OCI-M2 (cell line): ENCODE data around the gene PLIN3.
"Not testable (repeated sequence)": the region's sequence is repeated elsewhere in the genome, so short reads cannot be mapped to it uniquely, and the experiment has no call there.

ENCODE experiments used
- DNase-seq: peaks from one replicate; lab custom pipeline; 2025; ENCODE audit not compliant: unreplicated experiment; lab: John Stamatoyannopoulos, UW

Gene PLIN3, protein sequence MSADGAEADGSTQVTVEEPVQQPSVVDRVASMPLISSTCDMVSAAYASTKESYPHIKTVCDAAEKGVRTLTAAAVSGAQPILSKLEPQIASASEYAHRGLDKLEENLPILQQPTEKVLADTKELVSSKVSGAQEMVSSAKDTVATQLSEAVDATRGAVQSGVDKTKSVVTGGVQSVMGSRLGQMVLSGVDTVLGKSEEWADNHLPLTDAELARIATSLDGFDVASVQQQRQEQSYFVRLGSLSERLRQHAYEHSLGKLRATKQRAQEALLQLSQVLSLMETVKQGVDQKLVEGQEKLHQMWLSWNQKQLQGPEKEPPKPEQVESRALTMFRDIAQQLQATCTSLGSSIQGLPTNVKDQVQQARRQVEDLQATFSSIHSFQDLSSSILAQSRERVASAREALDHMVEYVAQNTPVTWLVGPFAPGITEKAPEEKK

DNA sequence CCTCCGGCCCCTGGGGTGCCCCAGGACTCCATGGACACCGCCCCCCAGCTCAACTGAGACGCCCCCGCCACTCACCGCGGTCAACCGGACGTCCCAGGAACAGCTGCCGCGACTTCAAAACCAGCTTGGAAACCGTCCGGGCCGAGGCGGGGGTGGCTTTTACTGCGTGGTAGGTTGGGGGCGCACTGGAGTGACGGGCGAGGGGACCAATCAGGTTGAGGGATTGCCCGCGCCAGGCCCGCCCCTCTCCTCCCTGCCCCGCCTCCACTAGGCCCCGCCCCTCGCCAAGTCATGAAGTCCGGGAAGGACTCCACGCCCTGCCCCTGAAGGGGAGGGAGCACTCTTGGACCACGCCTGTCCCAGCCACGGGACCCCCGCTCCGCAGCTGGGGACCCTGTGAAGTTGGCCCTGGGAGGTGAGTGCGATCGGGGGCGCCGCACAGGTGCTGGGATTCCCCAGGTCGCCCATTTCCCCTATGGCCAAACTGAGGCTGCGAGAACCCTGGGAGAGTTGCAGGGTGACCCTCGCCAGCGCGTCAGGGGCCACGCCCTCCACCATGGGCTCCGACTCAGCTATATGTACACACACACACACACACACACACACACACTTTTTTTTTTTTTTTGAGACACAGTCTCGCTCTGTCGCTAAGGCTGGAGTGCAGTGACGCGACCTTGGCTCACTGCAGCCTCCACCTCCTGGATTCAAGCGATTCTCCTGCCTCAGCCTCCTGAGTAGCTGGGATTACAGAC lies at the start of gene PLIN3:
TSS of gene PLIN3 (minus strand) at position 134 of the 752 bp plus-strand sequence. CDS start 6,273 bp downstream, outside the sequence.
- DNase-seq, result peak; percentile 51

DNA sequence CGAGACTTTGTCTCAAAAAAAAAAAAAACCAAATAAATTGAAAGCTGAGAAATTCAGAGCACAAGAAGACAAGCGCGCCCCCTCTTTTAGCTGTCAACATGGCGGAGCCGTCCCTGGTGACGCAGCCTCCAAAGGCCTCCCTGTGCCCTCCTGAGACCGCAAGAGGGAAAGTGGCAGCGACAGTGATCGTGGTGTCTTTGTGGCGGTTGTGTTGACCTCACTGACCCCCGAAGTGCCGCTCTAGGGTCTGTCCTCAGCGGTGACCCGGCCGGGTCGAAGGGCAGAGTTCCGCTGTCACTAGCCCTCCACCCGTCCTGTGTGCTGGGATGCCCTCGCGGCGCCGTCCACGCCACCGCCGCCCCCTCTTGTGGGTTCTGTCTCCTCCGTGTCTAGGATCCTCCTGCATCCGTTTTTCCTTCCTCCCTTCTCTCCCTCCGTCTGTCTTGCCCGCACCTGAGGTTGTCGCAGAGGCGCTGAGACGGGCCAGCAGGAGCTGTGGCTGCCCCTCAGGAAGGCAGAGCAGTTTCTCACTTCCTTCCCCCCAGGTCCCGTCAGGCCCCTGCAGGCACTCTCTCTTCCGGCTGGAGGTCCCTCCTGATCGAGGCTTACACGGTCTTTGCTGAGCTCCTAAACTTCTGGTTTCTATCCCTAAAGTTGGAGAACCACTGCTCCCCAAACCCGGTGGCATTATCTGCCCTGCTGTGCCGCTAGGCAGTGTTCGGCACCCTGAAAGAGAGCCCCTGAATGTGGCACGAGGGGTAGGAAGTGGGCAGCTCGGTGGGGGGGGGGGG lies 49.0 kb upstream of the PLIN3 start:
- no peak for DNase-seq

DNA sequence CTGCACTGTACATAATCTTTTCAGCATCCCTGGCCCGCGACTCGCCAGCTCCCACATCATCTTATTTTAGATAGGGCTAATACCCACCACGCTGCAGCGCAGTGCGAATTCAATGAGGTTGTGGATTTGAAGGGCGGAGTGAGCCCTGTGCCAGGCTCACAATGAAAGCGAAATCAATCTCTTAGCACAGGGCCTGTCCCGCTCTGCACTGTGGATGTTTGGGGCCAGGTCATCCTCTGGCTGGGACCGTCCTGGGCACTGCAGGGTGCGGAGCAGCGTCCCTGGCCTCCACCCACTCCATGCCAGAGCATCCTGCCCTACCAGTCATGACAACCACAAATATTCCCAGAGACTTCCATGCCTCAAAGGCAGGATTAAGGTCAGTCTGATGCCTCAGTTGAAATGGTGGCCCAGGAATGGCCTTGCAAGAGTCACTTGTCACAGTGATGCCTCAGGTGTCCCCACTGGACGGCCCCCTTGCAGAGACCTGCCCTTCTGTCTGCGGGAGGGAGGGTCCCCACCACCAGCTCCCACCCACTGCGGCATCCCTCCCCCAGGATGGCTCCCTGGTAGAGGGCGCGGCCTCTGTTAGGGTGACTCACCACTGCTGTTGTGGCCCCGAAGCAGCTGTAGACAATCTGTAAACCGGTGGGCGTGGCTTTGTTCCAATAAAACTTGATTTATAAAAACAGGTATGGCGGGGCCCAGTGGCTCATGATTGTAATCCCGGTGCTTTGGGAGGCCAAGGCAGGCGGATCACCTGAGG lies 47.5 kb upstream of the PLIN3 start:
- DNase-seq, result no peak

DNA sequence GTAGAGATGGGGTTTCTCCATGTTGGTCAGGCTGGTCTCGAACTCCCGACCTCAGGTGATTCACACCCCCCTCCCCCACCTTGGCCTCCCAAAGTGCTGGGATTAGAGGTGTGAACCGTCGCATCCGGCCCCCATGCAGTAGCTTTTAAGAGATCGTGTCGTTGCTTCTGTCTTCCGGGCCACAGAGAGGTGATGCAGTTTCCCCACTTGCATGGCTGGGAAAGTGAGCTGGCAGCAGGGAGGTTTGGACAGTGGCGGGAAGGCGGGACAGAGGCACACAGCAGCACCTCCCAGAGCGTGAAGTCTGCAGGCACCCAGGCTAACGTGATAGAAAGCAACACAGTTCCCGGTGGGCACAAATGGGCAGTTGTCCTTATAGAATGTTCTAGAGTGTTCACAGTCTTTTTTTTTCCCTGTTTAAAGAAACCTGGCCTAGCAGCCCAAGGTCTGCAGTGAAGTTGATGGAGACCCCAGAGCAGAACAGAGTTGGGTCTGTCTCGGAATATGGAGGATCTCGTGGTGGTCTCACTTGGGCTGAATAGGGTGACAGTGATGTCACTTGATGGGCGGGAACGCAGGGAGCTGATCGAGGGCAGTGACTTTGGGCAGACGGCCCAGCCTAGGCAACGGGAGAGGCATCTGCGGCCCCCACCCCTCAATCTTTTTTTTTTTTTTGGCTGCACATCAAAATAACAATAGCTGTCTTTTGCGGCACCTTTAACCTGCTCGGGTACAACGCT lies 46.7 kb upstream of the PLIN3 start:
- DNase-seq, result no peak

DNA sequence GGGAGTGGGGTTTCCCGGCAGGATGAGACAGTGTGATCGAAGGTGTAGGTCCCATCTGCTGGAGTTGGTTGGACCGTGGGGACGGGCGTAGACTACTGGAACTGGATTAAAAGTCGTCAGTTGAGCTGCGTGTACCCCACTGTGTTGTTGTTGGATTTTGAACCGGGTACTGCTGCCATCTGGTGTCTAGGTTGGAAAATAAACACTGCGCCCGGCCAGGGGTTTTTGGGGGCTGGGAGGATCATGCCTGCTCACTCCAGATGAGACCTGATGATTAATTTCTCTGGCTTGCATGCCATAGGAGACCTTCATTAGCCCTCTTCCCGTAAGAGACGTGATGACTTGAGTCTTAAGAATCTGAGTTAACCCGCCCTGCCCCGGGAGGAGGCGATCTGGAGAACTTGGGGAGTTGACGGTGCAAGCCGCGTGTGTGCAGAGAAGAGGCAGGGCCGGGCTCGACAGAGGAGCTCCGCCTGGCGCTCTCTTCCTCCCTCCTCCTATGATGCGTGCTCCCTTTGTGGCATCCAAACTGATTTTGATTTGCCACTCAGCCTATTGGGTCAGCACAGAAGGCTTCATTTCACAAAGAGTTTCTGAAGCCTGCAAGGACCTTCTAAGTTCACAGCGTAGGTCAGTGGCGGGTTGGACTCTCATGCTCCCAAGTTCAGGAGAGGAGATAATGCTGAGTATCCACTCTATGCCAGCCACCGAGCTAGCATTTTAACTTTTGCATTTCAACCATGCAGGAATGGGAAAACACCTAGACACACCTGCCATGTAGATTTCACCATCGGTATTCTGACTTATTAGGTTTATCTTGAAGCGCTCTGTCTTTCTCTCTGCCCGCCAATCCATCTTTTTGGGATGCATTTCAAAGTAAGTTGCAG lies 44.6 kb upstream of the PLIN3 start:
- no peak for DNase-seq

DNA sequence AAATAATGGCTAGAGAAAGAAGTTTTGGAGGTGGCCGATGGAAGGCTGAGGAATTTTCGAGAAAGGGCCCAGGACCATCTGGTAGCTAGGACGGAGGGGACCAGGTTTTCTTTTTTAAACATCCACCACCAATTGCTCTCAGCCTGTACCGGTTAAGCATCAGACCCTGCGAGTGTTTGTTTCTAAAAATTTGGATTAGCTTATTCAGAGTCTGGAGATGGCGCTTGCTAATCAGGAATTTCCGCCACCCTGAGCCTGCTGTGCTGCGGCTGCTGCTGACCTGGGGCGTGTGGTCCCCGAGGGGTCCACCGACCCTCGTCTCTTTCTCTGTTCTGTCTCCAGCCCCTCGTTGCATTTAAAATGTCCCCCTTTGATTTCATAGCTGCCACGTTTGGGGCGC lies 43.8 kb upstream of the PLIN3 start:
- no peak for DNase-seq

DNA sequence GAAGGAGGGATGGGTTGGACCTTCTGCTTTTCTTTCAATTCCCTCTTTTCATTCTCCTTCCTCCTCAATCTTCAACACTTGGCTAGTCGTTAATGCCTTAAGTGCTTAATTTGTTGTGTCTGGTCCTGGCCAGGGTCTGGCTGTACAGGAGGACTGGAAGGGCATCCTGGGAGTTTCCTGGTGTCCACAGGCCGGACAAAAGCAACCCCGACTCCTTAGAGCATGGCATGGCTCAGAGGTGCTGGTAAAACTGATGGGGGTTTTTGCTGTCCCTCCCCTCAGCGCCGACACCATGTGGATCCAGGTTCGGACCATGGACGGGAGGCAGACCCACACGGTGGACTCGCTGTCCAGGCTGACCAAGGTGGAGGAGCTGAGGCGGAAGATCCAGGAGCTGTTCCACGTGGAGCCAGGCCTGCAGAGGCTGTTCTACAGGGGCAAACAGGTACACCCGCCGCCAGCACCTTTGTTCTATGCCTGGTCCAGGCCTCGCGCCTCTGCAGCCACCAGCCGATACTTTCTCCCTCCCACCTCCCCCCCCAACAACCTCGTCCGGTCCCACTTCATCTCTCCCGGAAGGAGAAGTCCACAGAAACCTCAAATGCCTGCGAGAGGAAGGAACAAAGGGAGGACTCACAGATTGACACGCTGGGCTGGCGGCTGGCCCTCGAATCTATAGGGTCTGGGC lies 43.3 kb upstream of the PLIN3 start:
- no peak for DNase-seq

DNA sequence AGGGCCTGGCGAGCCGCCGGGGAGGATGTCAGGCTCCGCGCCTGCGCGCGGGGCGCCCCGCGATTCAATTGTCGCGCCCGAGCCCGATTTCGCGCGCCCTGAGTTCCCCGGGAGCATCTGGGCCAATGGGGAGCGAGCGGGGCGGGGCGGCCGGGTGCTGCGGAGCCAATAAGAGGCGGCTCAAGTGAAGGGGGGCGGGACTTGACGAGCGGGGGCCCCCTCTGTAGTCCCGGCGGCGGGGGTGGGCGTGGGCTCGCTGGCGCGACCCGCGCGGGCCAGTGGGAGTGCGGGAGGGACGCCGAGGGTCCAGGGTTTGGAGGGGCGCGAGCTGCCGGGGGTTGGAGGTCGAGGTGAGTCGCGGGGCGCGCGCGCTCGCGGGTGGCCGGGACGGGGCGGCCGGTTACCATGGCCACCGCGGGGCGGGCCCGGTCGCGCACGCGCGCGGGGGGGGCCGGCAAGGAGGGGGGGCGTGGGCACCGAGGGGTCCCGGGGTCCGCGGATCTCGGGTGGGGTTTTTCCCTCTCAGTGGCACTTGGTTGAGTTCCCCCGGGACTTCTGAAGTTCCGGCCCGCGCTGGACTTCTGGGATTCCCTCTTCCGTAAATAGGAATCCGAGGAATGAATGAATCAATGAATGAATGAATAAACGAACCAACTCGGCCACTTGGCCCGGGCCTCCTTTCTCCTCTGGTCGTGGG lies 42.6 kb upstream of the PLIN3 start:
- peak; percentile 20 for DNase-seq

DNA sequence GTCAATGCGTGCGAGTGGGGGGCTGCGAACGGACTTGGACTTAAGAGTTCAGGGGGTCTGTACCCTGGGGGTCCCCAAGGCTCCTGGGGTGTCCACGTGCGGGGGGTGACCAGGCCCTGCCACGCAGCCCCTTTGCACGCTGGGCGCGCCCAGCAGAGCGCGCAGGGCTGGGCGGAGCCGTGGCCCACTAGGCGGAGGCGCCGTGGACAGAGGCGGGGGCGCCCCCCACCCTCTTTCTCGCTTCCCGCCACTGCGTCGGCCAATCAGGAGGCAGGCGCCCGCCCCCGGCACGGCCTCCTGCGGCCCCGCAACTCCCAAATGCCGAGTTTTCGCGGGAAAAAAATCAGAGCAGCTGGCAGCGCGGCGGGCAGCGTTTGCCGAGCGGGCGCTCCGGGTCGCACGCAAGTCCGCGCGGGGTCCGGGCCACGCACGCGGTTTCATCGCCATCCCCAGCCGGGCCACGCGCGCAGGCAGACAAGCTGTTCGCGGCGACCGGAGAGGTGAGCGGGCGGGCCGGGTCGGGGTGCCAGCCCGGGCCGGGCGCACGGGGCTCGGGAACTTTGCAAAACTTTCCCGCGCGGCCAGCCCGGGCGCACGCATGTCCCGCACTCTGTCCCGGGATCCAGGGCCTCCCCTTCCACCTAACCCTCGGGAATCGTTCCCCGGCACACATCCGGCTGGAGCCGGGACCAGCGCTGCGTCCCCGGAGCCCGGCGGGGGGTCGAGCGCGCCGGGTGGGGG lies 41.9 kb upstream of the PLIN3 start, which contains the start of gene UHRF1:
TSS of gene UHRF1 (plus strand) at position 346 of the 741 bp plus-strand sequence. CDS start 1,385 bp downstream, outside the sequence.
- DNase-seq, result no peak

DNA sequence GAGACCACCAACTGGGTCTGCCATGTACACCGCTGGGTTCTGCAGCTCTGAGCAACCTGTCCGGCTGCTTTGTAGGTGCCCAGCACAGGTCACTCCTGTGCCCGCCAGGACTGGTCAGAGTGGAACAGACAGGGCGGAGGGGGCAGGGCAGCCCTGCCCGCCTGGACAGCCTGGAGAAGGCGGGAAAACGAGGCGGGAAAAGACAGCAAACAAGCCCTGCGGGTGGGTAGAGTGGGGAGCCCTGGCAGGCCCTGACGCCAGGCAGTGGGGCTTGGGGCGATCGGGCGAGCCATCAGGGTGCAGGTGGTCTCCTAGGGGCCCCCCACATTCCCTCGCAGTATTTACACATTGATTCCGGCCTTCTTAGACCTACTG lies 41.3 kb upstream of the PLIN3 start:
- no peak for DNase-seq

DNA sequence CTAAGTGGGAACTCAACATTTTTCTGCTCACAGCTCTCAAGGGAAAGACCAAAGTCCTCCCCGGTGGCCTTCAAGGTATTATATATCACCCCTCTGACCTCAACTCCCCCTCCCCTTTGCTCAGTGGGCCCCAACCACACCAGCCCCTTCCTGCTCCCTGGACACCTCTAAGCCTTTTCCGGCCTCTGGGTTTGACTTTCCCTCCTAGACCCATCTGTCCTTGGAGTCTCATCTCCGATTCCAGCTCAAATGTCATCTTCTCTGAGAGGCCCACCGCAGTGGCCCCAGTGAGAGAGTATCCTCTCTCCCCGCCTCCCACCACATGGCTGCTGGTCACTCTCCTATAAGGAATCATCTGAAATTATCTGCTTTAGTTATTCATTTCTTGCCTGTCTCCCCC lies 40.9 kb upstream of the PLIN3 start:
- no peak for DNase-seq

DNA sequence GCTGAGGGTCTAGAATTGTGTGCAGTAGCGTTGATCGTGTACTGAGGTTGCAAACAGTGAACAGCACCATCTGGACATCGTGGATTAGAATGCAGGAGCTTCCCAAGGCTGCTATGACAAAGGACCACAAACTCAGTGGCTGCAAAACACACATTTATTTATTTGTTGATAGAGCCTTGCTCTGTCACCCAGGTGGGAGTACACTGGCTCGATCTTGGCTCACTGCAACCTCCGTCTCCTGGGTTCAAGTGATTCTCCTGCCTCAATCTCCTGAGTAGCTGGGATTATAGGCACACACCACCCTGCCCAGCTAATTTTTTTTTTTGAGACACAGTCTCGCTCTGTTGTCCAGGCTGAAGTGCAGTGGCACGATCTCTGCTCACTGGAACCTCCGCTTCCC lies 39.5 kb upstream of the PLIN3 start:
- DNase-seq, result no peak

DNA sequence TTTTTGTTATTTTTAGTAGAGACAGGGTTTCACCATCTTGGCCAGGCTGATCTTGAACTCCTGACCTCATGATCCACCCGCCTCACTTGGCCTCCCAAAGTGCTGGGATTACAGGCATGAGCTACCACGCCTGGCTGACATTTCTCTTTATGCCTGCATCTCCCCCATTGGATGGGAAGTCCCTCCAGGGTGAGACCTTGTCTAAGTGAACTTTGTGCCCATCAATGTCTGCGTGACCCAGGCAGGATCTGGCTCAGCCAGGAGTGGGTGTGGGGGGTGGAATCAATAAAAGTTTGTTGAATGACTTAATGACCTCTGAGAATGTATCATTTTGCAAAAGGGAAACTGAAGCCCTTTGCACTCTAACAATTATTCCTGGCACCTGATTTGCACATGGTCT lies 37.0 kb upstream of the PLIN3 start:
- DNase-seq, result no peak

DNA sequence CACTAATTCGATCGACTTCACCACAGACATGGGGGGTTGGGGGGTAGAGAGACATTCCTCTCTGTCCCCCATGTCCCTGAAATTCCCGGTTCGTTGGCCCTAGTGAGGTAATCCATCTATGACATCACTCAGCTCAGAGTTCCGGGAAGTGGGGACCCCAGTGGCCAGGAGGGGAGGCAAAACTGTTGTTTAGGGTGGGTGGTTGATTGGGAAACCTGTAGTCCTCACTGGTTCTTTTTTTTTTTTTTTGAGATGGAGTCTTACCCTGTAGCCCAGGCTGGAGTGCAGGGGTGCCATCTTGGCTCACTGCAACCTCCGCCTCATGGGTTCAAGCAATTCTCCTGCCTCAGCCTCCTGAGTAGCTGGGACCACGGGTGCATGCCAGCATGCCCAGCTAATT lies 35.3 kb upstream of the PLIN3 start, which contains the start of gene ARRDC5:
TSS of gene ARRDC5 (minus strand) at position 101 of the 400 bp plus-strand sequence. CDS start at position 30, 71 bp downstream.
- DNase-seq, result no peak

DNA sequence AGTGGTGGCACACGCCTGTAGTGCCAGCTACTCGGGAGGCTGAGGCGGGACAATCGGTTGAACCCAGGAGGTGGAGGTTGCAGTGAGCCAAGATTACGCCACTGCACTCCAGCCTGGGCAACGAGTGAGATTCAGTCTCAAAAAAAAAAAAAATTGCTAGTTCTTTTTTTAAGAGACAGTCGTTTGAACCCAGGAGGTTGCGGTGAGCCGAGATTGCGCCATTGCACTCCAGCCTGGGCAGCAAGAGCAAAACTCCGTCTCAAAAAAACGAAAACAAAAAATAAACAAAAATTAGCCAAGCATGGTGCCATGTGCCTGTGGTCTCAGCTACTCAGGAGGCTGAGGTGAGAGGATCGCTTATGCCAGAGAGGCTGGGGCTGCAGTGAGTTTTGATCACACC lies 33.4 kb upstream of the PLIN3 start:
- DNase-seq, result not testable (repeated sequence)

DNA sequence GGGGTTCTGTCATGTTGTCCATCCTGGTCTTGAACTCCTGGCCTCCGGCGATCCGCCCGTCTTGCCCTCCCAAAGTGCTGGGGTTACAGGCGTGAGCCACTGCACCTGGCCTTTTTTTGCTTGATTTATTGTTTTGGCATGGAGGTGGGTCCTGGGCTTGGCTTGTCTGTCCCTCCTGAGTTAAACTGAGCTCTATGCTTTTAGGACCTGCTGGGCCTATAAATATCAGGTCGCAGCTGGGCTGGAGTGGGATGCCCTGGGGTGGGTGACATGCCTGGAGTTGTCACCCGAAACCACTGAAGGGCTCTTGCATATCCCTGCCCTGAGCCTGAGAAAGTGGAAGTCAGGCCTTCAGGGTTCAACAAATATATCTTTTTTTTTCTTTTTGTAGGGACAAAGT lies 29.7 kb upstream of the PLIN3 start:
- no peak for DNase-seq

DNA sequence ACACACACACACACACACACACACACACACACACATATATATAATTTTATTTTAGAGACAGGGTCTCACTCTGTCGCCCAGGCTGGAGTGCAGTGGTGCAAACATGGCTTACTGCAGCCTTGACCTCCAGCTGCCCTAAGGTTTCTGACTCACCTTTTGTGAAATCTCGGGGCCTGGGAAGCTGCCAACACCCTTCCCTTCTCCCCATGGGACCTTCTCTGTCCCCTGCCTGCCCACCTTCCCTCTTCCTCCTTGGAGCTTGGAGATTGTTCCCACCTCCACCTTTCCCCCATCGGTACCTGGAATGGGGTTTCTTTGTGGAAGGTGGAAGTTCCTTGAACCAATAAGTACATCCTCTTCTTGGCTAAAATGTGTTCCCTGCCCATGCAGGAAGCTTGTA lies 28.9 kb upstream of the PLIN3 start:
- DNase-seq, result no peak
